HepG2 (cell line): ENCODE data around the gene LINC00237. TPM values are rescaled to one million over a fixed set of nuclear protein-coding genes. Genes with fewer than 3 reads are reported as not detected.

Source experiments
- EEA1 ChIP-seq: sonication (generic); formaldehyde crosslinking; IDR thresholded peaks from 2 replicates; pipeline ENCODE4 v1.5.1; 2020; ENCODE audit warnings: mild to moderate bottlenecking, missing genetic modification reagents, borderline replicate concordance
- HES4 ChIP-seq: sonication (generic); formaldehyde crosslinking; IDR thresholded peaks from 2 replicates; pipeline ENCODE4 v1.9.0; 2021; ENCODE audit warnings: mild to moderate bottlenecking, missing genetic modification reagents, borderline replicate concordance
- HMG20A ChIP-seq: IDR thresholded peaks from 2 replicates; pipeline ENCODE4 v1.6.1; 2016; ENCODE audit warnings: borderline replicate concordance
- KAT7 ChIP-seq: IDR thresholded peaks from 2 replicates; pipeline ENCODE4 v1.6.1; 2018; ENCODE audit warnings: borderline replicate concordance, missing compliant biosample characterization
- KDM2A ChIP-seq: sonication (generic); formaldehyde crosslinking; IDR thresholded peaks from 2 replicates; pipeline ENCODE4 v1.4.0; 2020; ENCODE audit warnings: low read depth, missing genetic modification reagents, borderline replicate concordance
- KLF16 ChIP-seq, 2 experiments: sonication (generic) in 1 of 2; formaldehyde crosslinking in 1 of 2; IDR thresholded peaks; 2 replicates each; pipeline versions ENCODE4 v1.6.1 to v1.8.0; 2016 to 2023; ENCODE audit warnings: missing genetic modification reagents in 2 of 2, missing compliant biosample characterization in 1 of 2
- MED1 ChIP-seq: sonication (generic); formaldehyde crosslinking; IDR thresholded peaks from 2 replicates; pipeline ENCODE4 v1.4.0; 2020; ENCODE audit warnings: missing genetic modification reagents
- MEIS2 ChIP-seq: sonication (generic); formaldehyde crosslinking; IDR thresholded peaks from 2 replicates; pipeline ENCODE4 v1.9.0; 2021; ENCODE audit warnings: mild to moderate bottlenecking, missing genetic modification reagents
- NCOA2 ChIP-seq: sonication (generic); formaldehyde crosslinking; IDR thresholded peaks from 2 replicates; pipeline ENCODE4 v1.8.0; 2022; ENCODE audit warnings: inconsistent platforms
- NR2F2 ChIP-seq: IDR thresholded peaks from 2 replicates; pipeline ENCODE4 v1.6.1; 2012; ENCODE audit warnings: low read depth, inconsistent platforms, borderline replicate concordance
- PHF20 ChIP-seq: sonication (generic); formaldehyde crosslinking; IDR thresholded peaks from 2 replicates; pipeline ENCODE4 v1.5.0; 2020; ENCODE audit warnings: mild to moderate bottlenecking, missing genetic modification reagents
- POLR2AphosphoS5 ChIP-seq: IDR thresholded peaks from 2 replicates; pipeline ENCODE4 v1.6.1; 2012; ENCODE audit warnings: low read depth, low read length
- RNF2 ChIP-seq: fragments of 450-650 bp; conservative IDR thresholded peaks from 2 replicates; pipeline ENCODE4 v1.6.1; 2016; ENCODE audit warnings: low read depth
- SMC3 ChIP-seq: IDR thresholded peaks from 2 replicates; pipeline ENCODE4 v1.6.1; 2011; ENCODE audit warnings: low read length, improper control_type of control experiment
- SOX13 ChIP-seq, 3 experiments: fragments of 450-650 bp in 1 of 3; sonication (generic) in 1 of 3; formaldehyde crosslinking in 1 of 3; IDR thresholded peaks in 2 of 3; conservative IDR thresholded peaks in 1 of 3; 2 replicates each; pipeline versions ENCODE4 v1.5.0 to v1.6.1; 2016 to 2020; ENCODE audit warnings: antibody characterized with exemption in 1 of 3, mild to moderate bottlenecking in 1 of 3, missing compliant biosample characterization in 1 of 3, missing genetic modification reagents in 1 of 3, moderate library complexity in 1 of 3
- SOX5 ChIP-seq: IDR thresholded peaks from 2 replicates; pipeline ENCODE4 v1.6.1; 2016; ENCODE audit warnings: borderline replicate concordance
- ZBTB25 ChIP-seq: IDR thresholded peaks from 2 replicates; pipeline ENCODE4 v1.6.1; 2018; ENCODE audit warnings: missing genetic modification reagents
- ZNF280B ChIP-seq: sonication (generic); formaldehyde crosslinking; IDR thresholded peaks from 2 replicates; pipeline ENCODE4 v1.5.0; 2020; ENCODE audit warnings: missing genetic modification reagents, mild to moderate bottlenecking, borderline replicate concordance
- ZNF317 ChIP-seq: sonication (generic); formaldehyde crosslinking; IDR thresholded peaks from 2 replicates; pipeline ENCODE4 v1.5.0; 2020; ENCODE audit warnings: mild to moderate bottlenecking, missing genetic modification reagents
- polyA plus RNA-seq, 8 experiments: library from polyadenylated mRNA; depleted of rRNA in 3 of 8; stranded (reverse) in 7 of 8; unstranded in 1 of 8; fragments of >200 nt; fragmentation: Illumina TruSeq in 4 of 8; extraction: Trizol in 4 of 8; gene quantifications; 2 replicates each; pipeline versions ENCODE4 v1.2.1 to v1.2.3, GENCODE V29; 2011 to 2016; ENCODE audit warnings: low read depth in 4 of 8, missing spikeins in 1 of 8, mixed read lengths in 1 of 8; ENCODE audit not compliant: insufficient read depth in 1 of 8
- total RNA-seq, 5 experiments: library from RNA; depleted of rRNA; stranded (reverse); fragments of >200 nt; fragmentation: Illumina TruSeq; extraction: Trizol; gene quantifications; 2 replicates each; pipeline ENCODE4 v1.2.3, GENCODE V29; 2016; ENCODE audit warnings: low read depth in 1 of 5
- TF ChIP-seq, protein P1 (sequence below): IDR thresholded peaks from 2 replicates; pipeline ENCODE4 v1.6.1; 2012; ENCODE audit warnings: inconsistent platforms
- TF ChIP-seq, protein P2 (sequence below): IDR thresholded peaks from 2 replicates; pipeline ENCODE4 v1.6.1; 2016; ENCODE audit warnings: low read depth, missing genetic modification reagents, missing compliant biosample characterization

LINC00237 gene
- total and polyA plus RNA-seq, 2 of the 13 experiments (the other 11 are each of a cell fraction or from before 2014, with no cell fraction given), result not detected

DNA sequence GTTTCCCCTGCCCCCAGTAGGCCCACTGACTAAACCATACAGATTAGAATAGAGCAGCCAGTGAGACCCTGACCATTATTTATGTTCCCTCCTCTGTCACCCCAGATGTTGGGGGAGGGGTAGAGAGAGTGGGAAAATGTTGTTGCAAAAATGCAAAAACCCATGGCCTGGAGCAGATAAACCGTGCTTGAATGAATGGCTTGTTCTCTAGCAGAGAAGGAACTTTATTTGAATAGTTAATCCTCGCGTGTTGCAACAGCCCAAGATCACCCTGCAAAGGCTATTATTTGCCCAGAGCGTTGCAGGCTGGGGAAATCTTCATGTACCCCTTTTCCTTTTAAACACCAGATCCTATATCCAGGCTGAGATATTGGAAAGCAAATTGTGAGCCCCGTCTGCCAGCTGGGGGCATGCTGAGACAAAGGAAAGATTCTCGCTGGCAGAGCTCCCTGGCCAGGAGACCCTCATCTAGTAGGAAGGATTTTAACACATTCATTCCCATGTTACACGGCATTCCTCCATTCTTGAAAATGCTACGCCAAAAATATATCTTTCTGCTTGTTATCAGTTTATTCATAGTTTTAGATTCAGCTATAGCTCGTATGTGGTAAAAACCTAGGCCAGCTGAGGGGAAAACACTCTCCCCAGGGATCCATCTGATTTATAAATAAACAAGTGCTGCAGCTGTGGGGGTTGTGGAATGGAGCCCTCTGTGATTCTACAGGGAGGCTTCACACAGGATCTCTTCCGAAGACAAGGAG, 53.0 kb downstream of the LINC00237 start (continued):
- TF ChIP-seq, protein P1, sequence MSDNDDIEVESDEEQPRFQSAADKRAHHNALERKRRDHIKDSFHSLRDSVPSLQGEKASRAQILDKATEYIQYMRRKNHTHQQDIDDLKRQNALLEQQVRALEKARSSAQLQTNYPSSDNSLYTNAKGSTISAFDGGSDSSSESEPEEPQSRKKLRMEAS, result 0 out of 2 replicates have a peak, but pooled peaks have one; percentile 22
- TF ChIP-seq EEA1 (CRISPR knock-in tag) (no peak), PHF20 (CRISPR knock-in tag) (0 out of 2 replicates have a peak, but pooled peaks have one; percentile 8), ZNF317 (CRISPR knock-in tag) (peak; percentile 52; the same call in 1 of the 2 replicates), MEIS2 (no peak), SOX13 (IDR thresholded peaks at IDR 0.05) (peak; percentile 83), SOX13 (CRISPR knock-in tag; conservative IDR thresholded peaks at IDR 0.05 in 1 of 2, IDR thresholded peaks at IDR 0.05 in 1 of 2) (peak in 1 of 2 experiments; percentile 89; a peak in 2 of 4 replicates), KAT7 (CRISPR knock-in tag) (peak; percentile 16; the same call in 1 of the 2 replicates), NR2F2 (peak; percentile 61; the same call in 1 of the 2 replicates), NCOA2 (CRISPR knock-in tag) (peak; percentile 87), HMG20A (CRISPR knock-in tag) (peak; percentile 65; the same call in 1 of the 2 replicates), HES4 (CRISPR knock-in tag) (no peak), SMC3 (peak; percentile 60), KDM2A (CRISPR knock-in tag) (peak; percentile 64; the same call in 1 of the 2 replicates), ZBTB25 (CRISPR knock-in tag) (0 out of 2 replicates have a peak, but pooled peaks have one; percentile 38), KLF16 (CRISPR knock-in tag; IDR thresholded peaks at IDR 0.05) (peak in 1 of 2 experiments; percentile 60; a peak in 1 of 4 replicates), RNF2 (no peak), POLR2AphosphoS5 (no peak), ZNF280B (CRISPR knock-in tag) (no peak), MED1 (CRISPR knock-in tag) (peak; percentile 52; the same call in 1 of the 2 replicates), SOX5 (CRISPR knock-in tag) (peak; percentile 80; the same call in 1 of the 2 replicates)
- TF ChIP-seq, protein P2, sequence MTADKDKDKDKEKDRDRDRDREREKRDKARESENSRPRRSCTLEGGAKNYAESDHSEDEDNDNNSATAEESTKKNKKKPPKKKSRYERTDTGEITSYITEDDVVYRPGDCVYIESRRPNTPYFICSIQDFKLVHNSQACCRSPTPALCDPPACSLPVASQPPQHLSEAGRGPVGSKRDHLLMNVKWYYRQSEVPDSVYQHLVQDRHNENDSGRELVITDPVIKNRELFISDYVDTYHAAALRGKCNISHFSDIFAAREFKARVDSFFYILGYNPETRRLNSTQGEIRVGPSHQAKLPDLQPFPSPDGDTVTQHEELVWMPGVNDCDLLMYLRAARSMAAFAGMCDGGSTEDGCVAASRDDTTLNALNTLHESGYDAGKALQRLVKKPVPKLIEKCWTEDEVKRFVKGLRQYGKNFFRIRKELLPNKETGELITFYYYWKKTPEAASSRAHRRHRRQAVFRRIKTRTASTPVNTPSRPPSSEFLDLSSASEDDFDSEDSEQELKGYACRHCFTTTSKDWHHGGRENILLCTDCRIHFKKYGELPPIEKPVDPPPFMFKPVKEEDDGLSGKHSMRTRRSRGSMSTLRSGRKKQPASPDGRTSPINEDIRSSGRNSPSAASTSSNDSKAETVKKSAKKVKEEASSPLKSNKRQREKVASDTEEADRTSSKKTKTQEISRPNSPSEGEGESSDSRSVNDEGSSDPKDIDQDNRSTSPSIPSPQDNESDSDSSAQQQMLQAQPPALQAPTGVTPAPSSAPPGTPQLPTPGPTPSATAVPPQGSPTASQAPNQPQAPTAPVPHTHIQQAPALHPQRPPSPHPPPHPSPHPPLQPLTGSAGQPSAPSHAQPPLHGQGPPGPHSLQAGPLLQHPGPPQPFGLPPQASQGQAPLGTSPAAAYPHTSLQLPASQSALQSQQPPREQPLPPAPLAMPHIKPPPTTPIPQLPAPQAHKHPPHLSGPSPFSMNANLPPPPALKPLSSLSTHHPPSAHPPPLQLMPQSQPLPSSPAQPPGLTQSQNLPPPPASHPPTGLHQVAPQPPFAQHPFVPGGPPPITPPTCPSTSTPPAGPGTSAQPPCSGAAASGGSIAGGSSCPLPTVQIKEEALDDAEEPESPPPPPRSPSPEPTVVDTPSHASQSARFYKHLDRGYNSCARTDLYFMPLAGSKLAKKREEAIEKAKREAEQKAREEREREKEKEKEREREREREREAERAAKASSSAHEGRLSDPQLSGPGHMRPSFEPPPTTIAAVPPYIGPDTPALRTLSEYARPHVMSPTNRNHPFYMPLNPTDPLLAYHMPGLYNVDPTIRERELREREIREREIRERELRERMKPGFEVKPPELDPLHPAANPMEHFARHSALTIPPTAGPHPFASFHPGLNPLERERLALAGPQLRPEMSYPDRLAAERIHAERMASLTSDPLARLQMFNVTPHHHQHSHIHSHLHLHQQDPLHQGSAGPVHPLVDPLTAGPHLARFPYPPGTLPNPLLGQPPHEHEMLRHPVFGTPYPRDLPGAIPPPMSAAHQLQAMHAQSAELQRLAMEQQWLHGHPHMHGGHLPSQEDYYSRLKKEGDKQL (CRISPR knock-in tag), result peak; percentile 76; the same call in 1 of the 2 replicates
